Breast epithelium (tissue), 3 donors: Measurements from ENCODE around the gene CHST1.

Source experiments
- CTCF ChIP-seq, 3 donors: fragments of 450-650 bp; IDR thresholded peaks; one replicate each; pipeline ENCODE4 v1.5.1; 2016 to 2017; ENCODE audit warnings: antibody characterized with exemption in 3 of 3, mild to moderate bottlenecking in 3 of 3, moderate library complexity in 3 of 3
- POLR2A ChIP-seq: fragments of 450-650 bp; IDR thresholded peaks from one replicate; pipeline ENCODE4 v1.6.1; 2016; ENCODE audit warnings: antibody characterized with exemption, mild to moderate bottlenecking, moderate library complexity
- POLR2AphosphoS5 ChIP-seq, 3 donors: sonication (generic); formaldehyde crosslinking; IDR thresholded peaks; one replicate each; pipeline ENCODE4 v1.6.1; 2017; ENCODE audit warnings: antibody characterized with exemption in 3 of 3

DNA sequence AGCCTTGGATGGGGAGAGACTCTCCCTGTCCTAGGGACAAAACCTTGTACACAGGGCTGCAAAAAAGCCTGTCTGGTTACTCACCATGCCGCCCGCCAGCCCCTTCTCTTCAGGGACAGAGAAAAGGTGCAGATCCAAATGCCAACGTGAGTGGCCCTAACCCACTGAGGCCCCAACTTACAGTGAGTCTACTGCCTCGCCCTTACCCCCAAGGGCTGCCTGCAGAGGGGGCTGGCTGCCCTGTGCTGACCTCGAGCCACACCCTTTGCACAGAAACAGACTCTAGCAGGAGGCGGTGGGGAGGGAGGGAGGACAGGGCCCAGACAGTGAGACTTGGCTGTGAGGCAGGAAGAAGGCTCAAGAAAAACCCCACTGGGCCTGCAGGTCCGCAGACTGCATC lies 13.6 kb upstream of the CHST1 start:
- TF ChIP-seq CTCF (IDR thresholded peaks at IDR 0.05) (no peak), POLR2A (no peak), POLR2AphosphoS5 (IDR thresholded peaks at IDR 0.05) (no peak)
